ENCODE data around the gene CLCN2.
"Not testable (repeated sequence)": the region's sequence is repeated elsewhere in the genome, so short reads cannot be mapped to it uniquely, and the experiment has no call there.

Gene CLCN2

GRCh38 chr3:184343200-184343876 lies 18.1 kb downstream of the CLCN2 start:
- DNase-seq = no peak

- no peak for DNase-seq
Measured at GRCh38 chr3:184341925-184342324, 19.5 kb downstream of the CLCN2 start.

- DNase-seq = not testable (repeated sequence)
Measured at GRCh38 chr3:184339451-184340135, 21.8 kb downstream of the CLCN2 start.

GRCh38 chr3:184339001-184339400 lies 22.4 kb downstream of the CLCN2 start:
- DNase-seq = no peak

- peak; percentile 37 for DNase-seq
Measured at GRCh38 chr3:184338511-184338945, 22.9 kb downstream of the CLCN2 start.

GRCh38 chr3:184337981-184338380 lies 23.4 kb downstream of the CLCN2 start:
- no peak for DNase-seq

- DNase-seq = no peak
Measured at GRCh38 chr3:184337399-184337714, 24.0 kb downstream of the CLCN2 start, which contains the start of gene FAM131A. FAM131A (plus strand) TSS chr3:184337600; CDS start chr3:184337631, 31 bp downstream.

- no peak for DNase-seq
Measured at GRCh38 chr3:184336547-184337398, 24.6 kb downstream of the CLCN2 start.

- DNase-seq = peak; percentile 90
Measured at GRCh38 chr3:184335661-184336546, 25.5 kb downstream of the CLCN2 start.

- DNase-seq = no peak
Measured at GRCh38 chr3:184335291-184335660, 26.1 kb downstream of the CLCN2 start.

GRCh38 chr3:184334470-184335158 lies 26.8 kb downstream of the CLCN2 start:
- DNase-seq = peak; percentile 40

- no peak for DNase-seq
Measured at GRCh38 chr3:184333700-184334099, 27.7 kb downstream of the CLCN2 start.

GRCh38 chr3:184333190-184333589 lies 28.2 kb downstream of the CLCN2 start:
- DNase-seq = no peak

- DNase-seq = no peak
Measured at GRCh38 chr3:184332370-184333090, 28.9 kb downstream of the CLCN2 start.

- no peak for DNase-seq
Measured at GRCh38 chr3:184328516-184328915, 32.9 kb downstream of the CLCN2 start.

GRCh38 chr3:184327171-184327570 lies 34.2 kb downstream of the CLCN2 start:
- no peak for DNase-seq

- DNase-seq = no peak
Measured at GRCh38 chr3:184325715-184326369, 35.6 kb downstream of the CLCN2 start.

GRCh38 chr3:184325269-184325668 lies 36.1 kb downstream of the CLCN2 start:
- no peak for DNase-seq

GRCh38 chr3:184323696-184324095 lies 37.7 kb downstream of the CLCN2 start:
- no peak for DNase-seq

- DNase-seq = no peak
Measured at GRCh38 chr3:184322731-184323487, 38.5 kb downstream of the CLCN2 start.

Data from CD4-positive, alpha-beta T cell treated with Interleukin-21 for 1 hour (primary cell).